Vagina (tissue), 2 donors: ENCODE measurements around the gene GNA15.

ENCODE experiments used
- CTCF ChIP-seq, 3 experiments: fragments of 450-650 bp in 2 of 3; fragments of 200-600 bp in 1 of 3; sonication (generic) in 1 of 3; IDR thresholded peaks; one replicate each; pipeline ENCODE4 v1.5.1; 2017 to 2019; ENCODE audit warnings: antibody characterized with exemption in 3 of 3, mild to moderate bottlenecking in 2 of 3, moderate library complexity in 2 of 3
- POLR2A ChIP-seq, 2 donors: fragments of 450-650 bp; IDR thresholded peaks; one replicate each; pipeline ENCODE4 v1.6.1; 2017; ENCODE audit warnings: antibody characterized with exemption in 2 of 2, mild to moderate bottlenecking in 2 of 2, moderate library complexity in 2 of 2
- POLR2AphosphoS5 ChIP-seq, 2 donors: sonication (generic); formaldehyde crosslinking; IDR thresholded peaks; one replicate each; pipeline ENCODE4 v1.9.0; 2017; ENCODE audit warnings: antibody characterized with exemption in 2 of 2, mild to moderate bottlenecking in 2 of 2, low read depth in 1 of 2; ENCODE audit not compliant: insufficient read depth in 1 of 2

DNA sequence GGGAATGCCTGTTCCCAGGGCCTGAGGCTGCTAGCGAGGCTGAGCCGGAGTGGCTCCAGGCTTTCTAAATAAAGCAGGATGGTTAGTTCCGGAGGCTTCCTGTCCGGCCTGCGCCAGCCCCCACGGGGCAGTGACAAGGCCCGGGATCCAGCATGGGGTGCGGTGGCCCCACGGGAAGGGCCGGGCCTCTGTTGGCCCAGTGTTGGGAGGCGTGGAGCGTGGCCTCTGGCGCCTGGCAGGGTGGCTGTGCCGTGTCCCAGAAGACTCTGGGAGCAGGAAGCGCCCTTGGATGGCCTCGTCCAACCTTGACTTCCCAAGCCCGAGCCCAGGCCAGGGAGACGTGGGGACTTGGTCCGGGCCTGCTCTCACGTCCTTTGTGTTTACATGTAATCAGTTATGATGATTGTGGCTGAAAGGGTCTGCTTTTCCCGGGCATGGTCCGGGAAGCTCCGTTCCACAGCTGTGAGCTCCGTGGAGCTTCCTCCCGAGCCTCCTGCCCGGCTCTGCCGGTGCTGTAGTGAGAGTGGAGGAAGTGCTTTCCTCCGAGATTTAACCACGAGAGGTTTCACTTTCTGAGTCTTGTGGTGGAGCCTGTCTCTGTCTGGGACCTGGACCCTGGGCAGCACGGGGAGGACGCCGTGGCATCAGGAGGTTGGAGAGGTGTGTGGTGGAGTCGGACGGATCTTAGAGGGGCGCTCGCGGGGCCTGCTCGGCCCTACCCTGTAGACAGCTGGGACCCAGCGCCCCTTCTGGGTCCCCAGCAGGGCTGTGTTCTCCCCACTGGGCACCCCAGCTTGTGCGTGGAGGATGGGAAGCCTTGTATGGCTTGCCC lies 37.1 kb upstream of the GNA15 start:
- TF ChIP-seq CTCF (IDR thresholded peaks at IDR 0.05) (no peak), POLR2AphosphoS5 (IDR thresholded peaks at IDR 0.05; ENCODE audit: insufficient read depth in 1 of 2, low read depth in 1 of 2) (peak in 1 of 2 donors; percentile 10), POLR2A (IDR thresholded peaks at IDR 0.05) (no peak)
